ENCODE measurements around the gene ZNF335. TPM values are rescaled to one million over a fixed set of nuclear protein-coding genes. Genes with fewer than 3 reads are reported as not detected.
A peak's percentile ranks its signal among the peaks of the same experiment; 100 is the strongest.

ZNF335 gene
- total and polyA plus RNA-seq, 2 of the 13 experiments (the other 11 are each of a cell fraction or from before 2014, with no cell fraction given) = 9.7 to 13.7 TPM

- no peak for TF ChIP-seq GATAD1 (CRISPR knock-in tag; IDR thresholded peaks at IDR 0.05)
- TF ChIP-seq SCMH1 (CRISPR knock-in tag; IDR thresholded peaks at IDR 0.05; ENCODE audit: borderline replicate concordance) = no peak
- TF ChIP-seq, protein P1, sequence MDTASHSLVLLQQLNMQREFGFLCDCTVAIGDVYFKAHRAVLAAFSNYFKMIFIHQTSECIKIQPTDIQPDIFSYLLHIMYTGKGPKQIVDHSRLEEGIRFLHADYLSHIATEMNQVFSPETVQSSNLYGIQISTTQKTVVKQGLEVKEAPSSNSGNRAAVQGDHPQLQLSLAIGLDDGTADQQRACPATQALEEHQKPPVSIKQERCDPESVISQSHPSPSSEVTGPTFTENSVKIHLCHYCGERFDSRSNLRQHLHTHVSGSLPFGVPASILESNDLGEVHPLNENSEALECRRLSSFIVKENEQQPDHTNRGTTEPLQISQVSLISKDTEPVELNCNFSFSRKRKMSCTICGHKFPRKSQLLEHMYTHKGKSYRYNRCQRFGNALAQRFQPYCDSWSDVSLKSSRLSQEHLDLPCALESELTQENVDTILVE (CRISPR knock-in tag; IDR thresholded peaks at IDR 0.05) = no peak
- TF ChIP-seq ZNF562 (CRISPR knock-in tag; IDR thresholded peaks at IDR 0.05; ENCODE audit: borderline replicate concordance) = no peak
- TF ChIP-seq ZNF580 (CRISPR knock-in tag; IDR thresholded peaks at IDR 0.05; ENCODE audit: borderline replicate concordance, low read depth) = 0 out of 2 replicates have a peak, but pooled peaks have one; percentile 35
- no peak for TF ChIP-seq POGZ (CRISPR knock-in tag; IDR thresholded peaks at IDR 0.05)
- TF ChIP-seq RFXANK (CRISPR knock-in tag; IDR thresholded peaks at IDR 0.05) = no peak
- no peak for TF ChIP-seq SATB2 (CRISPR knock-in tag; IDR thresholded peaks at IDR 0.05)
- no peak for TF ChIP-seq CEBPB (IDR thresholded peaks at IDR 0.05; ENCODE audit: borderline replicate concordance, low read depth, low read length)
- no peak for TF ChIP-seq ARHGAP35 (CRISPR knock-in tag; IDR thresholded peaks at IDR 0.05; ENCODE audit: borderline replicate concordance)
- no peak for TF ChIP-seq RORA (CRISPR knock-in tag; IDR thresholded peaks at IDR 0.05)
- TF ChIP-seq ZSCAN9 (CRISPR knock-in tag; IDR thresholded peaks at IDR 0.05; ENCODE audit: borderline replicate concordance) = no peak
- TF ChIP-seq NONO (IDR thresholded peaks at IDR 0.05) = no peak
- TF ChIP-seq NONO (CRISPR knock-in tag; conservative IDR thresholded peaks at IDR 0.05) = no peak
- TF ChIP-seq, protein P2, sequence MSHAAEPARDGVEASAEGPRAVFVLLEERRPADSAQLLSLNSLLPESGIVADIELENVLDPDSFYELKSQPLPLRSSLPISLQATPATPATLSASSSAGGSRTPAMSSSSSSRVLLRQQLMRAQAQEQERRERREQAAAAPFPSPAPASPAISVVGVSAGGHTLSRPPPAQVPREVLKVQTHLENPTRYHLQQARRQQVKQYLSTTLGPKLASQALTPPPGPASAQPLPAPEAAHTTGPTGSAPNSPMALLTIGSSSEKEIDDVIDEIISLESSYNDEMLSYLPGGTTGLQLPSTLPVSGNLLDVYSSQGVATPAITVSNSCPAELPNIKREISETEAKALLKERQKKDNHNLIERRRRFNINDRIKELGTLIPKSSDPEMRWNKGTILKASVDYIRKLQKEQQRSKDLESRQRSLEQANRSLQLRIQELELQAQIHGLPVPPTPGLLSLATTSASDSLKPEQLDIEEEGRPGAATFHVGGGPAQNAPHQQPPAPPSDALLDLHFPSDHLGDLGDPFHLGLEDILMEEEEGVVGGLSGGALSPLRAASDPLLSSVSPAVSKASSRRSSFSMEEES (CRISPR knock-in tag; IDR thresholded peaks at IDR 0.05) = no peak
- no peak for TF ChIP-seq NFIB (CRISPR knock-in tag; IDR thresholded peaks at IDR 0.05; ENCODE audit: borderline replicate concordance)
- 0 out of 2 replicates have a peak, but pooled peaks have one; percentile 22 for TF ChIP-seq ZBTB43 (CRISPR knock-in tag; conservative IDR thresholded peaks at IDR 0.05)
- no peak for TF ChIP-seq DMAP1 (CRISPR knock-in tag; IDR thresholded peaks at IDR 0.05)
- TF ChIP-seq, protein P3, sequence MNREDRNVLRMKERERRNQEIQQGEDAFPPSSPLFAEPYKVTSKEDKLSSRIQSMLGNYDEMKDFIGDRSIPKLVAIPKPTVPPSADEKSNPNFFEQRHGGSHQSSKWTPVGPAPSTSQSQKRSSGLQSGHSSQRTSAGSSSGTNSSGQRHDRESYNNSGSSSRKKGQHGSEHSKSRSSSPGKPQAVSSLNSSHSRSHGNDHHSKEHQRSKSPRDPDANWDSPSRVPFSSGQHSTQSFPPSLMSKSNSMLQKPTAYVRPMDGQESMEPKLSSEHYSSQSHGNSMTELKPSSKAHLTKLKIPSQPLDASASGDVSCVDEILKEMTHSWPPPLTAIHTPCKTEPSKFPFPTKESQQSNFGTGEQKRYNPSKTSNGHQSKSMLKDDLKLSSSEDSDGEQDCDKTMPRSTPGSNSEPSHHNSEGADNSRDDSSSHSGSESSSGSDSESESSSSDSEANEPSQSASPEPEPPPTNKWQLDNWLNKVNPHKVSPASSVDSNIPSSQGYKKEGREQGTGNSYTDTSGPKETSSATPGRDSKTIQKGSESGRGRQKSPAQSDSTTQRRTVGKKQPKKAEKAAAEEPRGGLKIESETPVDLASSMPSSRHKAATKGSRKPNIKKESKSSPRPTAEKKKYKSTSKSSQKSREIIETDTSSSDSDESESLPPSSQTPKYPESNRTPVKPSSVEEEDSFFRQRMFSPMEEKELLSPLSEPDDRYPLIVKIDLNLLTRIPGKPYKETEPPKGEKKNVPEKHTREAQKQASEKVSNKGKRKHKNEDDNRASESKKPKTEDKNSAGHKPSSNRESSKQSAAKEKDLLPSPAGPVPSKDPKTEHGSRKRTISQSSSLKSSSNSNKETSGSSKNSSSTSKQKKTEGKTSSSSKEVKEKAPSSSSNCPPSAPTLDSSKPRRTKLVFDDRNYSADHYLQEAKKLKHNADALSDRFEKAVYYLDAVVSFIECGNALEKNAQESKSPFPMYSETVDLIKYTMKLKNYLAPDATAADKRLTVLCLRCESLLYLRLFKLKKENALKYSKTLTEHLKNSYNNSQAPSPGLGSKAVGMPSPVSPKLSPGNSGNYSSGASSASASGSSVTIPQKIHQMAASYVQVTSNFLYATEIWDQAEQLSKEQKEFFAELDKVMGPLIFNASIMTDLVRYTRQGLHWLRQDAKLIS (CRISPR knock-in tag; IDR thresholded peaks at IDR 0.05) = no peak
- TF ChIP-seq MAZ (IDR thresholded peaks at IDR 0.05; ENCODE audit: borderline replicate concordance, low read depth, low read length) = no peak
- no peak for TF ChIP-seq MAZ (CRISPR knock-in tag; IDR thresholded peaks at IDR 0.05; ENCODE audit: low read depth)
- no peak for TF ChIP-seq U2AF2 (IDR thresholded peaks at IDR 0.05; ENCODE audit: low read depth, low read length)
- TF ChIP-seq MED13 (CRISPR knock-in tag; IDR thresholded peaks at IDR 0.05) = no peak
- TF ChIP-seq KDM5A (IDR thresholded peaks at IDR 0.05; ENCODE audit: borderline replicate concordance, low read length) = no peak
- no peak for TF ChIP-seq TAF1 (CRISPR knock-in tag; IDR thresholded peaks at IDR 0.05)
These were observed 53.7 kb downstream of the ZNF335 start (continued) for GRCh38 chr20:45918182-45918737.

All from HepG2 (cell line).